ENCODE measurements around the gene NRN1.
A peak's percentile ranks its signal among the peaks of the same experiment; 100 is the strongest.

GRCh38 chr6:6003621-6004366 lies 2.9 kb downstream of the NRN1 start:
- TF ChIP-seq EZH2 (IDR thresholded peaks at IDR 0.05; ENCODE audit: insufficient read depth, poor library complexity, severe bottlenecking), result no peak
- TF ChIP-seq EZH2phosphoT487 (IDR thresholded peaks at IDR 0.05; ENCODE audit: insufficient read depth, low read depth), result 0 out of 2 replicates have a peak, but pooled peaks have one; percentile 17

All from GM23248 (cell line).